ENCODE results near the gene SAP30L.
A peak's percentile ranks its signal among the peaks of the same experiment; 100 is the strongest.

SAP30L gene

GRCh38 chr5:154435226-154435625 is 10.6 kb upstream of the SAP30L start:
- no peak for DNase-seq
- TF ChIP-seq POLR2A (IDR thresholded peaks at IDR 0.05; ENCODE audit: low read length) (no peak), GATA1 (IDR thresholded peaks at IDR 0.05; ENCODE audit: low read depth, low read length) (no peak)

- no peak for DNase-seq
- TF ChIP-seq POLR2A (IDR thresholded peaks at IDR 0.05; ENCODE audit: low read length) (no peak), GATA1 (IDR thresholded peaks at IDR 0.05; ENCODE audit: low read depth, low read length) (no peak)
These were observed 8.4 kb upstream of the SAP30L start for GRCh38 chr5:154437281-154437965.

GRCh38 chr5:154440540-154440939 is 5.3 kb upstream of the SAP30L start:
- DNase-seq, result no peak
- TF ChIP-seq POLR2A (IDR thresholded peaks at IDR 0.05; ENCODE audit: low read length) (no peak), GATA1 (IDR thresholded peaks at IDR 0.05; ENCODE audit: low read depth, low read length) (no peak)

GRCh38 chr5:154442801-154443200 is 3.0 kb upstream of the SAP30L start:
- DNase-seq, result peak in 1 of 2 experiments; percentile 37

GRCh38 chr5:154444556-154445421 is 1.0 kb upstream of the SAP30L start:
- peak; percentile 49 to 67 for DNase-seq
- TF ChIP-seq POLR2A (IDR thresholded peaks at IDR 0.05; ENCODE audit: low read length) (no peak), GATA1 (IDR thresholded peaks at IDR 0.05; ENCODE audit: low read depth, low read length) (no peak)

More at GRCh38 chr5:154442801-154443200, 3.0 kb upstream of the SAP30L start:
- TF ChIP-seq GATA1 (IDR thresholded peaks at IDR 0.05; ENCODE audit: low read depth, low read length), result no peak
- no peak for TF ChIP-seq POLR2A (IDR thresholded peaks at IDR 0.05; ENCODE audit: low read length)

- TF ChIP-seq POLR2A (IDR thresholded peaks at IDR 0.05; ENCODE audit: low read length), result no peak
- TF ChIP-seq GATA1 (IDR thresholded peaks at IDR 0.05; ENCODE audit: low read depth, low read length), result no peak
- peak; percentile 52 to 76 for DNase-seq
These were observed 645 bp downstream of the SAP30L start for GRCh38 chr5:154446195-154447088.

GRCh38 chr5:154447089-154447725 is 1.4 kb downstream of the SAP30L start:
- DNase-seq, result no peak
- TF ChIP-seq GATA1 (IDR thresholded peaks at IDR 0.05; ENCODE audit: low read depth, low read length) (no peak), POLR2A (IDR thresholded peaks at IDR 0.05; ENCODE audit: low read length) (no peak)

GRCh38 chr5:154449786-154450185 is 4.0 kb downstream of the SAP30L start:
- no peak for DNase-seq
- no peak for TF ChIP-seq GATA1 (IDR thresholded peaks at IDR 0.05; ENCODE audit: low read depth, low read length)
- TF ChIP-seq POLR2A (IDR thresholded peaks at IDR 0.05; ENCODE audit: low read length), result no peak

- no peak for DNase-seq
- TF ChIP-seq GATA1 (IDR thresholded peaks at IDR 0.05; ENCODE audit: low read depth, low read length) (no peak), POLR2A (IDR thresholded peaks at IDR 0.05; ENCODE audit: low read length) (no peak)
These were observed 6.2 kb downstream of the SAP30L start for GRCh38 chr5:154451957-154452356.

- no peak for DNase-seq
- no peak for TF ChIP-seq GATA1 (IDR thresholded peaks at IDR 0.05; ENCODE audit: low read depth, low read length)
- TF ChIP-seq POLR2A (IDR thresholded peaks at IDR 0.05; ENCODE audit: low read length), result no peak
These were observed 9.8 kb downstream of the SAP30L start for GRCh38 chr5:154455585-154455984.

GRCh38 chr5:154456540-154456939 is 10.7 kb downstream of the SAP30L start:
- no peak for DNase-seq
- TF ChIP-seq GATA1 (IDR thresholded peaks at IDR 0.05; ENCODE audit: low read depth, low read length) (no peak), POLR2A (IDR thresholded peaks at IDR 0.05; ENCODE audit: low read length) (no peak)

GRCh38 chr5:154459015-154459414 is 13.2 kb downstream of the SAP30L start:
- no peak for TF ChIP-seq GATA1 (IDR thresholded peaks at IDR 0.05; ENCODE audit: low read depth, low read length)
- TF ChIP-seq POLR2A (IDR thresholded peaks at IDR 0.05; ENCODE audit: low read length), result no peak
- DNase-seq, result no peak

- TF ChIP-seq POLR2A (IDR thresholded peaks at IDR 0.05; ENCODE audit: low read length), result no peak
- TF ChIP-seq GATA1 (IDR thresholded peaks at IDR 0.05; ENCODE audit: low read depth, low read length), result no peak
- DNase-seq, result no peak
These were observed 14.4 kb downstream of the SAP30L start for GRCh38 chr5:154460172-154460571.

All from erythroblast (primary cell).